PC-3 (cell line): ENCODE data around the gene R3HDM1. TPM values are rescaled to one million over a fixed set of nuclear protein-coding genes. Genes with fewer than 3 reads are reported as not detected.

Experiments used
- ATAC-seq: fragments of 200-7000 bp; cut with Tn5 transposase; 2 replicates; pipeline ENCODE4 v1.9.1; 2020; ENCODE audit warnings: mild to moderate bottlenecking, moderate library complexity
- BruUV-seq: library from RNA; stranded (reverse); fragments of 400-500 nt; replicated peaks from 2 replicates; lab custom pipeline; 2021; lab: Mats Ljungman, UMichigan
- CTCF ChIA-PET: fragments of 300-600 bp; sonication (Branson Sonifier 250); formaldehyde crosslinking; loops from one replicate; lab custom pipeline; 2022; ENCODE audit warnings: antibody characterized with exemption; lab: Charles Lee
- POLR2A ChIA-PET: fragments of 300-600 bp; sonication (Branson Sonifier 250); formaldehyde crosslinking; loops from one replicate; lab custom pipeline; 2022; ENCODE audit warnings: antibody characterized with exemption; ENCODE audit not compliant: unreplicated experiment; lab: Charles Lee
- DNase-seq: peaks from one replicate; pipeline ENCODE4 v3.0.0-alpha.2; 2015
- H2AFZ ChIP-seq: fragments of 300-600 bp; sonication (generic); 2 replicates; pipeline ENCODE4 v1.6.0; 2016; ENCODE audit warnings: antibody characterized with exemption, low read length
- H3F3A ChIP-seq: fragments of 300-600 bp; sonication (generic); one replicate; pipeline ENCODE4 v1.6.0; 2017; ENCODE audit warnings: antibody characterized with exemption, low read length, control low read depth, mild to moderate bottlenecking; ENCODE audit not compliant: unreplicated experiment
- H3K27ac ChIP-seq: fragments of 300-600 bp; sonication (generic); 2 replicates; pipeline ENCODE4 v1.5.1; 2016; ENCODE audit warnings: mild to moderate bottlenecking, low read length
- H3K27me3 ChIP-seq: fragments of 300-600 bp; sonication (generic); 2 replicates; pipeline ENCODE4 v1.6.1; 2016; ENCODE audit warnings: low read length, mixed read lengths
- H3K36me3 ChIP-seq: fragments of 300-600 bp; sonication (generic); 2 replicates; pipeline ENCODE4 v1.6.1; 2016; ENCODE audit warnings: low read depth, mixed run types, low read length, mixed read lengths
- H3K4me1 ChIP-seq: fragments of 300-600 bp; sonication (generic); 2 replicates; pipeline ENCODE4 v1.5.1; 2016; ENCODE audit warnings: low read length; ENCODE audit not compliant: insufficient read depth
- H3K4me2 ChIP-seq: fragments of 300-600 bp; sonication (generic); 2 replicates; pipeline ENCODE4 v1.6.0; 2016; ENCODE audit warnings: low read length
- H3K4me3 ChIP-seq: fragments of 300-600 bp; sonication (generic); 2 replicates; pipeline ENCODE4 v1.5.1; 2016; ENCODE audit warnings: mild to moderate bottlenecking, low read length, mixed read lengths
- H3K79me2 ChIP-seq: fragments of 300-600 bp; sonication (generic); 2 replicates; pipeline ENCODE4 v1.6.1; 2017; ENCODE audit warnings: low read length, mixed read lengths
- H3K9ac ChIP-seq: fragments of 300-600 bp; sonication (generic); 2 replicates; pipeline ENCODE4 v1.6.0; 2016; ENCODE audit warnings: mild to moderate bottlenecking, low read length
- H3K9me2 ChIP-seq: fragments of 300-600 bp; sonication (generic); replicated peaks from 2 replicates; pipeline ENCODE4 v1.6.1; 2016; ENCODE audit warnings: mixed run types, low read length, mixed read lengths
- H3K9me3 ChIP-seq: fragments of 300-600 bp; sonication (generic); 2 replicates; pipeline ENCODE4 v1.6.1; 2016; ENCODE audit warnings: low read length, mixed read lengths
- H4K20me1 ChIP-seq: fragments of 300-600 bp; sonication (generic); 2 replicates; pipeline ENCODE4 v1.6.1; 2016; ENCODE audit warnings: low read length, mixed read lengths
- CTCF ChIP-seq: fragments of 300-600 bp; sonication (generic); conservative IDR thresholded peaks from 2 replicates; pipeline ENCODE4 v1.5.1; 2017; ENCODE audit warnings: antibody characterized with exemption, low read depth, mild to moderate bottlenecking, low read length
- EZH2 ChIP-seq: fragments of 300-600 bp; sonication (generic); IDR thresholded peaks from one replicate; pipeline ENCODE4 v1.6.1; 2017; ENCODE audit warnings: antibody characterized with exemption, mild to moderate bottlenecking, low read length; ENCODE audit not compliant: unreplicated experiment
- EZH2phosphoT487 ChIP-seq: fragments of 300-600 bp; sonication (generic); IDR thresholded peaks from 2 replicates; pipeline ENCODE4 v1.6.1; 2018; ENCODE audit warnings: mild to moderate bottlenecking, antibody characterized with exemption, low read length, borderline replicate concordance
- intact Hi-C: fragments of 100-400 bp; cut with micrococcal nuclease; formaldehyde crosslinking; loops from 2 replicates; pipeline ENCODE4 v1.9.0; 2023
- total RNA-seq: library from RNA; depleted of rRNA; stranded (reverse); fragments of >200 nt; gene quantifications from 2 replicates; pipeline ENCODE4 v1.2.3, GENCODE V29; 2014

The R3HDM1 gene
- total RNA-seq, 1 experiment from 2014 or later: 12.8 TPM

DNA sequence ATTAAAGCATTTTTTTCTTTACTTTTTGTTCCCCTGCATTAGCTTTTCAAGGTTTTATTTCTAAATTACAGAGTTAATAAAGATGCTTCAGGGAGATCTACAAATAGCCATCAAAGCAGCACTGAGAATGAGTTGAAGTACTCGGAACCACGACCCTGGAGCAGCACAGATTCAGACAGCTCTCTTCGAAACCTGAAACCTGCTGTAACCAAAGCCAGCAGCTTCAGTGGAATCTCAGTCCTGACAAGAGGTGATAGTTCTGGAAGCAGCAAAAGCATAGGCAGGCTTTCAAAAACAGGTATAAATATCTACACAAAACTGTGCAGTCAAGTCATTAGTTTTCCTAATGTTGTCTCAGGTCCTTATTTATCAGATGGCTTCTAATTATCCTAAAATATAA lies 107.5 kb downstream of the R3HDM1 start:
- no peaks in the 10 kb centered on the region for H3K4me1 ChIP-seq

GRCh38 chr2:135641156-135642068 lies 110.1 kb downstream of the R3HDM1 start:
- Histone ChIP-seq H3F3A (no peaks in the 10 kb centered on the region), H3K4me2 (no peak overlapping the region), H3K27me3 (no peaks in the 10 kb centered on the region), H3K9me3 (no peaks in the 10 kb centered on the region), H3K36me3 (peaks cover 20% of the 10 kb centered on the region; the same call in 1 of the 2 replicates), H3K79me2 (no peaks in the 10 kb centered on the region), H2AFZ (no peak overlapping the region), H3K9me2 (no peaks in the 10 kb centered on the region), H3K27ac (no peak overlapping the region), H3K9ac (no peak overlapping the region), H3K4me1 (no peaks in the 10 kb centered on the region), H4K20me1 (no peaks in the 10 kb centered on the region), H3K4me3 (no peak overlapping the region)
- intact Hi-C loops: no loop called here
- no peak for ATAC-seq
- ChIA-PET POLR2A (no interaction called here), CTCF (no interaction called here)
- DNase-seq: no peak
- BruUV-seq: no TSS peak
- TF ChIP-seq CTCF: no peak
- no peak for TF ChIP-seq EZH2phosphoT487
- no peak for TF ChIP-seq EZH2

More for the DNA sequence above, 107.5 kb downstream of the R3HDM1 start:
- Histone ChIP-seq H3F3A (no peaks in the 10 kb centered on the region), H3K9me3 (no peaks in the 10 kb centered on the region), H3K79me2 (no peaks in the 10 kb centered on the region), H3K36me3 (peaks cover 13% of the 10 kb centered on the region; the same call in 1 of the 2 replicates), H2AFZ (no peak overlapping the region), H4K20me1 (no peaks in the 10 kb centered on the region), H3K4me2 (no peak overlapping the region), H3K27ac (no peak overlapping the region), H3K4me3 (no peak overlapping the region), H3K27me3 (no peaks in the 10 kb centered on the region), H3K9me2 (no peaks in the 10 kb centered on the region), H3K9ac (no peak overlapping the region)
- CTCF ChIA-PET: interaction anchor here (0.6 kb wide), 1 partner anchor 633 kb away, joined by 4 read pairs; no protein-coding TSS in a partner anchor
- DNase-seq (no peak), ATAC-seq (no peak)
- no TSS peak for BruUV-seq
- no peak for TF ChIP-seq CTCF
- no peak for TF ChIP-seq EZH2phosphoT487
- no peak for TF ChIP-seq EZH2
- POLR2A ChIA-PET: no interaction called here
- intact Hi-C loops: no loop called here
